ENCODE results near the gene UGT2B7.

UGT2B7 gene

DNA sequence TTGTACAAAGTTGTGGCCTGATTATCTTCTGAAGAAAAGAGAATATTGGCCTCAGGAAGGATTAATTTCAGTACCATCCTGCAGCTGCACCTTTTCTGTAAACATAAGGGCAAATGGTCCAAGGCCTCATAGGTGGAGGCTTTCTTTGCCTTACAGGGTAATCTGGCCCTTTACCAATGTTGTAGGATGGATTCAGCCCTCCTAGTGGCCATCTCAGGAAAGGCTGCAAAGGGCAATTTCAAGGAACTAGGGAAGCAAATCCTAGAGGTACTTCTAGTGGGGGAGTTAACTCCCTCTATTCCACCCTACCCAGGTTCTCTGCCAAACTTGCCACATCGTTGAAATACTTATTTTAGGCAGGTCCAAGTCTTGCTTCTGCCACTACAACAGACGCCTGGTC is 60.6 kb downstream of the UGT2B7 start:
- DNase-seq (ENCODE audit: low read depth): no peak

All from GM04504 (cell line).